ENCODE measurements around the gene CDH4.

DNA sequence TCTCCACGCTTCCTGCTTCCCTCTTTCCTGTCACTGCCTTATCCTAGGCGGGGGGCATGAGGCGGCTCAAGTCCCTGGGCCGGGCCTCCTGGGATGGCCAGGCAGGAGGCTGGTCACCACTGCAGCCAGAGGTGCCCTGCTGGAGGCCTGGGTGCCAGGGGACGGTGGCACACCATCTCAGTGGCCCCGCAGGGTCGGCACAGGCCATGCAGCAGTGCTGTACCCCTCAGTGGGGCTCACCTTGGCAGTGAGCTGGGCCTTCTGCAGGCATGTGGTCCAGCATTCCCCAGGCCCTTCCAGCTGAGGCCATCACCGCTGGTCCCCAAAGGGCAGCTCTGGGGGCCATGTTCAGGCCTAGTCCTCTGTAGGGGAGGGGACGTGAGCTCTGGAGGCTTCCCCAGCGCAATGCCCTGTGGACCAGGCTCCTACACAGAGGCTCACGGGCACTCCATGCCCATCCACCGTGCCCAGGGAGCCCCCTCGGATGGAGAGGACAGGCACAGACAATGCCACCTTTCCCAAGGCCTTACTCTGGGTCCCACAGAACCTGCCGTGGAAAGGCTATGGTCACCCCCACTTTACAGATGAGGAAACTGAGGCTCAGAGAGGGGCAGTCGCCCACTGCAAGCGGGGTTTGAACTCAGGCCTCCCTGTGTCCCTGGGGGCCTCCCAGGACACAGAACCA is 689.8 kb downstream of the CDH4 start:
- TF ChIP-seq POLR2A (IDR thresholded peaks at IDR 0.05), result no peak
- TF ChIP-seq, protein P1, sequence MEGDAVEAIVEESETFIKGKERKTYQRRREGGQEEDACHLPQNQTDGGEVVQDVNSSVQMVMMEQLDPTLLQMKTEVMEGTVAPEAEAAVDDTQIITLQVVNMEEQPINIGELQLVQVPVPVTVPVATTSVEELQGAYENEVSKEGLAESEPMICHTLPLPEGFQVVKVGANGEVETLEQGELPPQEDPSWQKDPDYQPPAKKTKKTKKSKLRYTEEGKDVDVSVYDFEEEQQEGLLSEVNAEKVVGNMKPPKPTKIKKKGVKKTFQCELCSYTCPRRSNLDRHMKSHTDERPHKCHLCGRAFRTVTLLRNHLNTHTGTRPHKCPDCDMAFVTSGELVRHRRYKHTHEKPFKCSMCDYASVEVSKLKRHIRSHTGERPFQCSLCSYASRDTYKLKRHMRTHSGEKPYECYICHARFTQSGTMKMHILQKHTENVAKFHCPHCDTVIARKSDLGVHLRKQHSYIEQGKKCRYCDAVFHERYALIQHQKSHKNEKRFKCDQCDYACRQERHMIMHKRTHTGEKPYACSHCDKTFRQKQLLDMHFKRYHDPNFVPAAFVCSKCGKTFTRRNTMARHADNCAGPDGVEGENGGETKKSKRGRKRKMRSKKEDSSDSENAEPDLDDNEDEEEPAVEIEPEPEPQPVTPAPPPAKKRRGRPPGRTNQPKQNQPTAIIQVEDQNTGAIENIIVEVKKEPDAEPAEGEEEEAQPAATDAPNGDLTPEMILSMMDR (IDR thresholded peaks at IDR 0.05), result no peak
